ENCODE data around the gene RIN2.
"Not testable (repeated sequence)": the region's sequence is repeated elsewhere in the genome, so short reads cannot be mapped to it uniquely, and the experiment has no call there.

Gene RIN2

DNA sequence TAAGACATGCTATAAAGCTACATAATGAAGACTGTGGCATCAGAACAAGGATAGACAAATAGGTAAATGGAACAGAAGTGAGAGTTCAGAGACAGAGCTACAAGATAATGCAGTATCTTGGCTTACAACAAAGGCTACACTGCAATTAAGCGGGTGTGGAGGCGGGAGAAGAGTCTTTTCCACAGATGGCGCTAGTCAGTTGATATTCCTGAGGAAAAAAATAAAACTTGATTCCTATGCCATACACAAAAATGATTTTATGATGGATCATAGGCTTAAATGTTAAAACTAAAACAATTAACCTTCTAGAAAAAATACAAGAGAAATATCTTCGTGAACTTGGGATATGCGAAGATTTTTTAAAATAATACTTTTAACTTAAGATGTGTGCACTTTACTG lies 31.0 kb downstream of the RIN2 start:
- DNase-seq: no peak

DNA sequence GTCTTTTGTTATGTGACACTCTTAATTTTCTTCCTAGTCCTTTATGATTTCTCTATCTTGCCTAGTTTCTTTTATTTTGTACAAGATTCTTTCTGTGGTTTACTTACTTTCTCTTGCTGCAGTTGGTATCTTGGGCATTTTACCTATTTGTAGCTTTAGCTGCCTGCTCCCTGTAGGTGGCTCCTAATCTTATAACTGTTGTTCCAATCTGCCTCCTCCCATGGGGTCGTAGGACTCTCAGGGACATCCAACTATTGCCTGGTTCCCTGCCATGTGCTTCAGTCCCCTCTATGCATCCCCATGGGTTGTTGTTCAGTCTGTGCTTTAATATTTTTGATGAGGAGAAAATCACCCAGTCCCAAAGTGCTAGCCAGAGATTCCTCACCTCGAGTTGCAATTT lies 31.4 kb downstream of the RIN2 start:
- DNase-seq: no peak

DNA sequence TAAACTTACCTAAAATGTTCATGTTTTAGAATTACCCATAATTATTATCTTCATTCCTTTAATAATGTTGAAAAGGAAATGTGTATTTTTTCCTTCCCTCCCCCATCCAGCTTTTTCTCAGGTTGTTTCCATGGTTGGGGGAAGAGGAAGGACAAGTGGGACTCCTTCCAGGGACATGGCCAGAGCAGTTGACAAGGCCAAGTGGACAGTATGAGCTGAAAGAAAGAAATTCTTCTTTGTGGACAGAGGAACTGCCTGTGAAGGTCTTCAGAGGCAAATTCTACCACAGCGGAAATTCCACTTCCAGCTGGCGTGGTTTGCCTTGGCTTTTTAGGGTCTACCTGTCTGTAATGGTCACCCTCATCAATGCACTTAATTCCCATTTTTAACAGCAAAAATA lies 33.8 kb downstream of the RIN2 start:
- no peak for DNase-seq

DNA sequence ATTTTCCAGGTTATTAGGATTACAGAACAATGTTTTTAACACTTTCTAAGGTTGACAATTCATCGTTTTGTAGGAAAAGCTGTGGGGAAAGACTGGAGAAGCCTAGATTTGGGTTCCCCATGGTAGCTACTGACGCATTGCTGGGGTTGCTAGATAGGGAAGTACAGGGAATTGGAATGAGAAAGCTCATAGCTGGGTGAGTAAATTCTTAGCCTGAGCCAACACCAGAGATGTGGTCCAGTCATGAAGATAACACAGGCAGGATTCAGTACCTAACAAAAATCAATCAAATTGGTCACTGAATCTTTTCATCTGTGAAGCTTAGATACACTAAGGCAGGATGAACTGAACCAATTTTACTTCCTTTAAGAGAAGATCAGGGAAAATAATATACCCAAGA lies 35.7 kb downstream of the RIN2 start:
- no peak for DNase-seq

DNA sequence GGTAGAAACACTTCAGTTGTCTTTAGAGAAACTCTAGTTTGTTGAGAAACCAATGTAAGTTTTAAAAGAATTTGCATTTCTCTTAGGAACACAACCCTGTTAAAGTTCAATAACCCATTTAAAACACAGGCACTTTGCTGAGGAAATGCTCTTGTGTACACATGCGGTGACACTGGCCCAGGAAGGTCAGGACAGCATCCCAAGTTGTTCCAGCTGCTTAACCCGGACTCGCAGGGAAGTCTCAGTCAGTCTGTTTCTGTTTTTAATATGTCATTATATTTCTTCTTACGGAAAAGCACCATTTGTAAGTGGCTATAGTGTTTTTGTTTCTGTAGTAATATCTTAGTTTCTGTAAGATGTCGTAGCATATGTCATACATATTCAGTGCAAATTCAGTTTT lies 36.9 kb downstream of the RIN2 start:
- no peak for DNase-seq

DNA sequence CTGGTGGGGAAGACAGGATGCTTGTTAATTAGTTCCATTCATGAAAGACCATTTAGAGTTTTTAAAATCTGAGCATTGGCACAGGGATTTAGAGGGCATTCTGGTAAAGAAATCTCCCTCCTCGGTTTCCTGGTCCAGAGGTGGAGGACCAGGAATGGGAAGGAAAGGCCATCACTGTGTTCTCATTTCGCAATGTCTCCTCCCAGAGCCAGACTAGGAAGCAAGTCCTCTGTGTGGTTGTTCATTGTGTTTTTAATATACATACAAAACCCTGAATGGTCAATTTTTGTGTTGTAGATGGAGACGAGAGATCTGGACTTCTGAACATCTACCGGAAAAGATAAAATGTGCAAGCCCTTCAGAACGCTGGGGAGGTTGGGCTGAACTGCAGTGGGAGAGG lies 41.3 kb downstream of the RIN2 start:
- DNase-seq: no peak

DNA sequence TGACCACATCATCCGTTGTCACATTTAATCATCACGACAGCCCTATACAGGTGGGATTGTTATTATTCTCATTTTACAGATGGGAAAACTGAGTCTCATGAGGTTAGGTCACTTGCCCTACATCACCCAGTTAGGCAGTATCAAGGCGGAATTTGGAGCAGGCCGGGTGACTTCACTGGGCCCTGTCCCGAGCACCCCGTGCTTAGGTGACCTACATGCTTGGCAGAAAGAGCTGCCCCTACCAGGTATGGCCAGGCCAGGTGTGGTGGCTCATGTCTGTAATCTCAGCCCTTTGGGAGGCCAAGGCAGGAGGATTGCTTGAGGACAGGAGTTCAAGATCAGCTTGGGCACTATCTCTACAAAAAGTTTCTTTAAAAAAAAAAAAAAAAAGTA lies 44.0 kb downstream of the RIN2 start:
- DNase-seq: no peak

DNA sequence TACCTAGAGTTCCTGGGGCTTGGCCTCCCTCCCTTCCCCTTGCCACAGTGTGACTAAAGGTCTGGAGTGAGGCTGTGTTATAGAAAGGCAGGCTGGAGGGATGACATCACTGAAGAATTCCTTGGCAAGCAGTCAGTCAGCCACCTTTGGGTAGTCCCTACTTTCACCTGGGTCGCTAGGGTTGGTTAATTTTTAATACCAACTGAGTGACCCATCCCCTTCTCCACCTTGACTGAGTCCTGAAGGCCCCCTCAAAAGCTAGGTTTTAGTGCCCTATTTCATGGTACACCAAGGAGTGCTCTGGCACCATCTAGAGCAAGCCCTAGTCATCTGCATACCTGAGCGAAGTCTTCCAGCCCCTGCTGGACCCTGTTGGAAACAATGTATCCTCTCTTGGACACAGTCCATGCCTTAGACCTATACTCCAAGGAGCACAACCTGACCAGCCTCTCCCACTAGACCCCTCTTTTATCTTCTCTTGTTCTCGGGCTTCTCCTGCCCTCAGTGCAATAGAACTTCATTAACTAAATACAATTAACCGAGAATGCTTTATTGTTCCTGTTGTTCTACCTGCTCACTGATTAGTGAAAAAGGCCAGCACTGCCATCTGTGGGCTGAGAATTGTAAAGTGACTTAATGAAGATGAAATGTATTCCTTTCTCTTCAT lies 44.6 kb downstream of the RIN2 start:
- no peak for DNase-seq

DNA sequence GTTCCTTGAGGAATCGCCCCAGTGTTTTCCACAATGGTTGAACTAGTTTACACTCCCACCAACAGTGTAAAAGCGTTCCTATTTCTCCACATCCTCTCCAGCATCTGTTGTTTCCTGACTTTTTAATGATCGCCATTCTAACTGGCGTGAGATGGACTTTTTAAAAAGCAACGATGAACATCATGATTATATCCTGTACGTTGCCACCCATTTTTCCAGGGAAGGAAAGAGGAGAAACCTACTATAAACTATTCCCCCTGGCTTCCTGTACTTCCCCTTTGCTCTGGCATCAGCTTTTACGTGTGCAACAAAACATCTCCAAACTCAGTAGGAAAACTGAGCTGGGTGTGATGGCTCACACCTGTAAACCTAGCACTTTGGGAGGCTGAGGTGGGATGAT lies 48.2 kb downstream of the RIN2 start:
- DNase-seq: not testable (repeated sequence)

DNA sequence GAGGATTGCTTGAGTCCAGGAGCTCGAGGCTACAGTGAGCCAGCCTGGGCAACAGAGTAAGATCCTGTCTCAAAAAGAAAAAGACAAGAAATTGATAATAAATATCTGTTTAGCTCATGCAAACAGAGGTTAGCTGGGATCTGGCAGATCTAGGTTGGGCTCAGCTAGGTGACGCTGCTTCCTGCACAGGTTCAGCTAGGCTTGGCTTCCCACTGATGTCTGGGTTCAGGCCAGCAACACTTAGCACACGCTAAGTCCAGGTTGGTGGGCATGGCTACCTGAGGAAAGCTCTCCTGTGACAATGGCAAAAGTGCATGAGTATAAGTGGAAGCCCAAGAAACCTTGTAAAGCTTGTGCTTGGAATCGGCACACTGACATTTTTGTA lies 48.7 kb downstream of the RIN2 start:
- DNase-seq: no peak

DNA sequence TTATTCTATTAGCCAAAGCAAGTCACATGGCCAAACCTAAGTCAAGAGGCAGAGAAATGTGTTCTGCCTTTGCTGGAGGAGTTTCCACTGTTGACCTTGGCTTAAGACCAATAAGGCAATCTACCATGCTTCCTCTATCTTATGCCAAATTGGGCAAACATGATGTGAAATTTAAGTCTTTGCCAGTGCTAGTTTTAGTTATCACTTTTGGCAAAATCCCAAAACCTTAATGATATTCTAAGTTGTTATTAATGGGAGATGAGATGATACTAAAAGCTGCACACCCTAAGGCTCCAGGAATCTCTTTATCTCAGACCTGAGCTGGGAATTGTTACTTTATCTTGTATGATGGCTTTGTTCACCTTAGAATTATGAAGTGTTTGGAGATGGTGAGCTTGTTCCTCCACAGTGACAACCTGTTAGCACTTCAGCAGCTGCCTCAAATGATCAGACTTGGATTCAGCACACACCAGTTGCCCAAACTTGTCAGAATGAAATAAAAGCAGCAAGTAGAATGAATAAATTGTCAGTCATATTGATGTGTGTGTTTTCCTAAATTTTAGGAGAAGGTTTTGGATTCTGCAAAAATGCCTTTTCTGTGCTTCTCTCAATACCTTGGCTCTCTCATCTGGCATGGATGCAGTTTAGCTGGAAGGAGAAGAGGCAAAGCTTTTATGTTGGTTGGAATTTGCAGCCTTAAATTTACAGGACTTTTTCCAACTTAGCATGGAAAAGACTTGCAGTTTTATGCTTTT lies 49.3 kb downstream of the RIN2 start:
- DNase-seq: no peak

All from retina (tissue), 1 donor.